Keratinocyte (primary cell): ENCODE results near the gene VCL.

Source experiments
- CTCF ChIP-seq, 3 experiments: IDR thresholded peaks in 1 of 3; conservative IDR thresholded peaks in 1 of 3; optimal IDR thresholded peaks in 1 of 3; 2 replicates in 2 of 3; 3 replicates in 1 of 3; pipeline versions ENCODE3 to v1.5.1; 2011; ENCODE audit warnings: low read length in 3 of 3, mild to moderate bottlenecking in 3 of 3, moderate library complexity in 2 of 3, control low read depth in 1 of 3, inconsistent platforms in 1 of 3; ENCODE audit not compliant: insufficient read depth in 2 of 3; ENCODE audit errors: extremely low read depth in 1 of 3
- EZH2 ChIP-seq: IDR thresholded peaks from one replicate; pipeline ENCODE4 v1.6.1; 2012; ENCODE audit warnings: inconsistent platforms, mild to moderate bottlenecking, low read length, moderate library complexity

GRCh38 chr10:74012480-74012879 is 14.6 kb downstream of the VCL start:
- TF ChIP-seq CTCF (optimal IDR thresholded peaks at IDR 0.05 in 1 of 3, IDR thresholded peaks at IDR 0.05 in 1 of 3, conservative IDR thresholded peaks at IDR 0.05 in 1 of 3; ENCODE audit: extremely low read depth in 1 of 3, insufficient read depth in 2 of 3, low read length in 3 of 3) (no peak), EZH2 (no peak)
